Measurements from ENCODE around the gene MCTP1. TPM values are rescaled to one million over a fixed set of nuclear protein-coding genes. Genes with fewer than 3 reads are reported as not detected.

The MCTP1 gene
- total RNA-seq, 4 donors from 2014 or later, result 28.7 to 117 (median 48.2) TPM

- Histone ChIP-seq H3K4me3 (no peak overlapping the region), H3K36me3 (peaks cover 0 to 3% (median 0%) of the 10 kb centered on the region in 3 donors), H3K27ac (no peak overlapping the region), H3K4me1 (no peaks in the 10 kb centered on the region), H3K9me3 (no peaks in the 10 kb centered on the region), H3K27me3 (no peaks in the 10 kb centered on the region)
- WGBS, 2 donors, result 48 to 58% methylated on average over 3 of the region's 3 CpGs
- no peak for DNase-seq (ENCODE audit: low spot score in 2 of 2)
- TF ChIP-seq, protein P1, sequence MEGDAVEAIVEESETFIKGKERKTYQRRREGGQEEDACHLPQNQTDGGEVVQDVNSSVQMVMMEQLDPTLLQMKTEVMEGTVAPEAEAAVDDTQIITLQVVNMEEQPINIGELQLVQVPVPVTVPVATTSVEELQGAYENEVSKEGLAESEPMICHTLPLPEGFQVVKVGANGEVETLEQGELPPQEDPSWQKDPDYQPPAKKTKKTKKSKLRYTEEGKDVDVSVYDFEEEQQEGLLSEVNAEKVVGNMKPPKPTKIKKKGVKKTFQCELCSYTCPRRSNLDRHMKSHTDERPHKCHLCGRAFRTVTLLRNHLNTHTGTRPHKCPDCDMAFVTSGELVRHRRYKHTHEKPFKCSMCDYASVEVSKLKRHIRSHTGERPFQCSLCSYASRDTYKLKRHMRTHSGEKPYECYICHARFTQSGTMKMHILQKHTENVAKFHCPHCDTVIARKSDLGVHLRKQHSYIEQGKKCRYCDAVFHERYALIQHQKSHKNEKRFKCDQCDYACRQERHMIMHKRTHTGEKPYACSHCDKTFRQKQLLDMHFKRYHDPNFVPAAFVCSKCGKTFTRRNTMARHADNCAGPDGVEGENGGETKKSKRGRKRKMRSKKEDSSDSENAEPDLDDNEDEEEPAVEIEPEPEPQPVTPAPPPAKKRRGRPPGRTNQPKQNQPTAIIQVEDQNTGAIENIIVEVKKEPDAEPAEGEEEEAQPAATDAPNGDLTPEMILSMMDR (IDR thresholded peaks at IDR 0.05), result no peak
- TF ChIP-seq EP300 (IDR thresholded peaks at IDR 0.05), result no peak
Measured at GRCh38 chr5:94863951-94864350, 420.9 kb downstream of the MCTP1 start.

- TF ChIP-seq EP300 (IDR thresholded peaks at IDR 0.05) (no peak), POLR2A (IDR thresholded peaks at IDR 0.05) (no peak)
- TF ChIP-seq, protein P1 (IDR thresholded peaks at IDR 0.05), result no peak
- peaks cover 0 to 3% (median 0%) of the 10 kb centered on the region in 4 donors for H3K4me1 ChIP-seq
- no peaks in the 10 kb centered on the region for H3K9me3 ChIP-seq
- H3K4me3 ChIP-seq, result no peak overlapping the region
- no peaks in the 10 kb centered on the region for H3K27me3 ChIP-seq
- 8 to 18% methylated on average over 2 of the region's 2 CpGs for WGBS, 2 donors
- H3K36me3 ChIP-seq, result no peaks in the 10 kb centered on the region
- no peak overlapping the region for H3K27ac ChIP-seq
- DNase-seq (ENCODE audit: low spot score in 2 of 2), result no peak
Measured at GRCh38 chr5:94857111-94857510, 427.8 kb downstream of the MCTP1 start.

DNA sequence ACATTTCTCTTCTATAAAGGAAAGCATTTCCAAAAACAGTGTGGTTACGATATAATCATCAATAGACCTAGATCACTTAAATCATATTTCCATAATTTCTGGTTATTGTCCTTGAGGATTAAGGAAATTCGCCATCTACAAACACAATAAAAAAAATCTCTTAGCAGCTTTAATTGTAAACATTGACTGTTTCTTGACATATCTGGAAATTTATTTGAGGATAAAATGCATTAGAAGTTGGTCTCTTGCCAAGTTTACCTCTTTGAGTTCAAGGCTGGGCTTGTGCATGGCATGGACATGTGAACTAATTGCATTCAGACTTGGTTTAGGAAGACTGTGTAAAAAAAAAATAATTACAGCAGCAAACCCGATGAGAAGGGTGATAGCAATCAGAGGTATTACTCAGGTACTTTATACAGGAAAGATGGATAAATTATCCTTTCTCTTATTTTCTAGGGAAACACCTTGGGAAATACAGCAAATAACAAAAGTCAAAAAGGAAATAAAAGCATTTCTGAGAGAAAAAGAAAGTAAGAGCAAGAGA is 428.6 kb downstream of the MCTP1 start:
- 75 to 80% methylated on average over 3 of the region's 3 CpGs for WGBS, 2 donors
- DNase-seq (ENCODE audit: low spot score in 2 of 2), result no peak
- Histone ChIP-seq H3K36me3 (no peaks in the 10 kb centered on the region), H3K4me1 (peaks cover 0 to 3% (median 0%) of the 10 kb centered on the region in 4 donors), H3K9me3 (no peaks in the 10 kb centered on the region), H3K27ac (no peak overlapping the region), H3K27me3 (no peaks in the 10 kb centered on the region), H3K4me3 (no peak overlapping the region)
- TF ChIP-seq POLR2A (IDR thresholded peaks at IDR 0.05) (no peak), EP300 (IDR thresholded peaks at IDR 0.05) (no peak)
- TF ChIP-seq, protein P1 (IDR thresholded peaks at IDR 0.05), result no peak

DNA sequence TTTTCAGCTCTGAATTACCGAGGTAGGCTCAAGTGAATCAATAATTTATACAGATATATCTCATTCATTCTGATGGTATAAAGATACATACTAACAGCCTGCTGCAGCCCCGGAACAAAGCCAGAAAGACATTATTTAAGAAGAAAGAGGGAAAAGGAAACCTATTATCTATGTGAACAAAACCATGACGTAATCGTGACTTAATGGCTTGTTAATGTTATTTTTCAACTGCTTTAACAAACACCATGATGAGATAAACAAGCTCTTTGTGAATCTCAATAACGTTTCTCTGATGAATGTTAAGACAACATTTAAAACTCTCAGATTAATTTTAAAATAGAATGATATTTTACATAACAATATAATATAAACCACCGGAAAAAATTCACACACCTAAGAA is 429.4 kb downstream of the MCTP1 start:
- Histone ChIP-seq H3K27me3 (no peaks in the 10 kb centered on the region), H3K9me3 (no peaks in the 10 kb centered on the region), H3K4me1 (peaks cover 0 to 4% (median 0%) of the 10 kb centered on the region in 4 donors), H3K36me3 (no peaks in the 10 kb centered on the region), H3K27ac (no peak overlapping the region), H3K4me3 (no peak overlapping the region)
- WGBS, 2 donors, result 49 to 60% methylated on average over 6 of the region's 6 CpGs
- no peak for TF ChIP-seq POLR2A (IDR thresholded peaks at IDR 0.05)
- TF ChIP-seq, protein P1 (IDR thresholded peaks at IDR 0.05), result no peak
- TF ChIP-seq EP300 (IDR thresholded peaks at IDR 0.05), result no peak
- no peak for DNase-seq (ENCODE audit: low spot score in 2 of 2)

GRCh38 chr5:94853120-94853519 is 431.8 kb downstream of the MCTP1 start:
- no peak for TF ChIP-seq POLR2A (IDR thresholded peaks at IDR 0.05)
- TF ChIP-seq EP300 (IDR thresholded peaks at IDR 0.05), result no peak
- TF ChIP-seq, protein P1 (IDR thresholded peaks at IDR 0.05), result no peak
- Histone ChIP-seq H3K9me3 (no peaks in the 10 kb centered on the region), H3K4me1 (peaks cover 0 to 11% (median 2%) of the 10 kb centered on the region in 4 donors), H3K27ac (no peak overlapping the region), H3K4me3 (no peak overlapping the region), H3K36me3 (no peaks in the 10 kb centered on the region), H3K27me3 (no peaks in the 10 kb centered on the region)
- DNase-seq (ENCODE audit: low spot score in 2 of 2), result no peak
- 85 to 96% methylated on average over 2 of the region's 2 CpGs for WGBS, 2 donors

Data from tibial nerve (tissue), 4 donors.